ENCODE results near the gene OXA1L. TPM values are rescaled to one million over a fixed set of nuclear protein-coding genes. Genes with fewer than 3 reads are reported as not detected.

The OXA1L gene
- polyA plus RNA-seq, 3 donors from 2014 or later: 27.9 to 48.5 (median 44.0) TPM

- no peak for DNase-seq
- Mint-ChIP-seq H3K27ac (no peak overlapping the region), H3K9me3 (peaks cover 0 to 1% (median 0%) of the 10 kb centered on the region in 6 donors), H3K4me3 (no peak overlapping the region), H3K27me3 (ENCODE audit: low read depth in 3 of 3) (peaks cover 0 to 15% (median 3%) of the 10 kb centered on the region in 3 donors), H3K4me1 (no peaks in the 10 kb centered on the region), H3K36me3 (no peaks in the 10 kb centered on the region)
Observed at GRCh38 chr14:22813145-22813544, 46.7 kb downstream of the OXA1L start.

- no peak overlapping the region for H3K4me3 Mint-ChIP-seq
- no peaks in the 10 kb centered on the region for H3K4me1 Mint-ChIP-seq
- no peak for DNase-seq
- H3K9me3 Mint-ChIP-seq: peaks cover 0 to 1% (median 0%) of the 10 kb centered on the region in 6 donors
- peak overlapping the region in 1 of 6 donors; percentile 51 for H3K27ac Mint-ChIP-seq
- peaks cover 5 to 13% (median 5%) of the 10 kb centered on the region in 3 donors for H3K27me3 Mint-ChIP-seq (ENCODE audit: low read depth in 3 of 3)
- no peaks in the 10 kb centered on the region for H3K36me3 Mint-ChIP-seq
Observed at GRCh38 chr14:22814373-22814772, 47.9 kb downstream of the OXA1L start.

- Mint-ChIP-seq H3K4me3 (no peak within 1 kb of the TSS), H3K27ac (peak within 1 kb of the TSS in 1 of 6 donors; percentile 51), H3K9me3 (peaks cover 0 to 1% (median 0%) of the 10 kb centered on the region in 6 donors), H3K36me3 (no peaks in the 10 kb centered on the region), H3K27me3 (ENCODE audit: low read depth in 3 of 3) (peaks cover 5 to 10% (median 5%) of the 10 kb centered on the region in 3 donors), H3K4me1 (no peaks in the 10 kb centered on the region)
- DNase-seq: no peak
Observed at GRCh38 chr14:22814941-22815713, 48.6 kb downstream of the OXA1L start, which contains the start of gene SLC7A7. SLC7A7 (minus strand) TSS chr14:22815435; CDS start chr14:22813398, 2,037 bp downstream.

- DNase-seq: no peak
- Mint-ChIP-seq H3K36me3 (no peaks in the 10 kb centered on the region), H3K4me1 (peaks cover 9% of the 10 kb centered on the region in 2 donors), H3K27ac (no peak overlapping the region), H3K4me3 (no peak overlapping the region), H3K27me3 (ENCODE audit: low read depth in 3 of 3) (peaks cover 10 to 22% (median 12%) of the 10 kb centered on the region in 3 donors), H3K9me3 (peaks cover 0 to 1% (median 0%) of the 10 kb centered on the region in 6 donors)
Observed at GRCh38 chr14:22819151-22819988, 52.9 kb downstream of the OXA1L start.

GRCh38 chr14:22820731-22821130 lies 54.2 kb downstream of the OXA1L start:
- Mint-ChIP-seq H3K9me3 (peaks cover 0 to 1% (median 0%) of the 10 kb centered on the region in 6 donors), H3K27ac (no peak overlapping the region), H3K36me3 (no peaks in the 10 kb centered on the region), H3K4me3 (no peak overlapping the region), H3K4me1 (peaks cover 9% of the 10 kb centered on the region in 2 donors), H3K27me3 (ENCODE audit: low read depth in 3 of 3) (peaks cover 13 to 27% (median 16%) of the 10 kb centered on the region in 3 donors)
- no peak for DNase-seq

GRCh38 chr14:22821193-22822015 lies 54.9 kb downstream of the OXA1L start:
- Mint-ChIP-seq H3K9me3 (no peaks in the 10 kb centered on the region), H3K27me3 (ENCODE audit: low read depth in 3 of 3) (peaks cover 9 to 27% (median 16%) of the 10 kb centered on the region in 3 donors), H3K4me1 (peaks cover 9% of the 10 kb centered on the region in 2 donors), H3K4me3 (peak overlapping the region in 3 of 5 donors; percentile 8 to 30 (median 8)), H3K27ac (no peak overlapping the region), H3K36me3 (no peaks in the 10 kb centered on the region)
- DNase-seq: no peak

GRCh38 chr14:22822016-22822570 lies 55.6 kb downstream of the OXA1L start:
- no peaks in the 10 kb centered on the region for H3K36me3 Mint-ChIP-seq
- H3K4me1 Mint-ChIP-seq: peaks cover 9% of the 10 kb centered on the region in 2 donors
- peak overlapping the region in 2 of 5 donors; percentile 21 to 33 for H3K4me3 Mint-ChIP-seq
- no peaks in the 10 kb centered on the region for H3K9me3 Mint-ChIP-seq
- DNase-seq: no peak
- no peak overlapping the region for H3K27ac Mint-ChIP-seq
- H3K27me3 Mint-ChIP-seq (ENCODE audit: low read depth in 3 of 3): peaks cover 9 to 27% (median 16%) of the 10 kb centered on the region in 3 donors

Other genes starting within 250 kb of the OXA1L start
- gene DAD1, start 177.5 kb upstream of the OXA1L start, polyA plus RNA-seq: 100 to 1,000 TPM; 602 to 622 (median 602) TPM
- 10 to 100 TPM; 16.2 to 37.5 (median 30.8) TPM for gene ABHD4, start 168.4 kb upstream of the OXA1L start, polyA plus RNA-seq
- not detected for gene OR6J1, start 122.3 kb upstream of the OXA1L start, polyA plus RNA-seq
- 1 to 10 TPM in 2 of 3 donors, under 1 TPM in 1; 0.67 to 5.8 (median 1.1) TPM for gene SLC7A7, start 48.7 kb downstream of the OXA1L start, polyA plus RNA-seq
- gene MRPL52, start 63.2 kb downstream of the OXA1L start, polyA plus RNA-seq: 100 to 1,000 TPM in 2 of 3 donors, 10 to 100 TPM in 1; 56.8 to 188 (median 147) TPM
- not detected for gene MMP14, start 69.9 kb downstream of the OXA1L start, polyA plus RNA-seq
- 100 to 1,000 TPM in 2 of 3 donors, 10 to 100 TPM in 1; 74.6 to 146 (median 136) TPM for gene LRP10, start 105.1 kb downstream of the OXA1L start, polyA plus RNA-seq
- gene REM2, start 116.5 kb downstream of the OXA1L start, polyA plus RNA-seq: under 1 TPM; 0.22 to 0.74 (median 0.66) TPM
- 10 to 100 TPM; 80.9 to 91.9 (median 85.5) TPM for gene RBM23, start 152.5 kb downstream of the OXA1L start, polyA plus RNA-seq
- 10 to 100 TPM; 32.9 to 34.9 (median 34.7) TPM for gene PRMT5, start 162.7 kb downstream of the OXA1L start, polyA plus RNA-seq
- 10 to 100 TPM; 23.0 to 26.2 (median 23.2) TPM for gene HAUS4, start 190.4 kb downstream of the OXA1L start, polyA plus RNA-seq
- gene AJUBA, start 215.9 kb downstream of the OXA1L start, polyA plus RNA-seq: under 1 TPM in 2 of 3 donors, not detected in 1; 0.18 to 0.21 TPM
- gene C14orf93, start 243.5 kb downstream of the OXA1L start, polyA plus RNA-seq: 1 to 10 TPM; 3.4 to 9.8 (median 5.0) TPM

Measured in immature natural killer cell (primary cell).